GM23338 (cell line): ENCODE results near the gene CYP19A1. TPM values are rescaled to one million over a fixed set of nuclear protein-coding genes. Genes with fewer than 3 reads are reported as not detected.

Source experiments
- ATAC-seq: fragments of 200-7000 bp; cut with Tn5 transposase; 3 replicates; pipeline ENCODE4 v1.9.1; 2020
- DNase-seq: peaks from one replicate; pipeline ENCODE4 v3.0.0-alpha.2; 2015; ENCODE audit warnings: low spot score
- H2AFZ ChIP-seq: fragments of 200-600 bp; sonication (generic); 2 replicates; pipeline ENCODE4 v1.8.0; 2016; ENCODE audit warnings: antibody characterized with exemption, mild to moderate bottlenecking, moderate library complexity
- H3F3A ChIP-seq: fragments of 200-600 bp; sonication (generic); replicated peaks from 2 replicates; pipeline ENCODE4 v1.8.0; 2017; ENCODE audit warnings: antibody characterized with exemption, mixed run types, low read depth
- H3K27ac ChIP-seq: fragments of 200-600 bp; sonication (generic); 2 replicates; pipeline ENCODE4 v1.6.1; 2016; ENCODE audit warnings: low read depth
- H3K27me3 ChIP-seq: fragments of 200-600 bp; sonication (generic); 2 replicates; pipeline ENCODE4 v1.8.0; 2016; ENCODE audit warnings: mild to moderate bottlenecking, mixed run types, moderate library complexity; ENCODE audit not compliant: insufficient read depth
- H3K36me3 ChIP-seq: fragments of 200-600 bp; sonication (generic); 2 replicates; pipeline ENCODE4 v1.8.0; 2016; ENCODE audit warnings: mild to moderate bottlenecking; ENCODE audit not compliant: insufficient read depth
- H3K4me1 ChIP-seq: fragments of 200-600 bp; sonication (generic); 2 replicates; pipeline ENCODE4 v1.8.0; 2016; ENCODE audit warnings: mild to moderate bottlenecking, moderate library complexity; ENCODE audit not compliant: insufficient read depth
- H3K4me2 ChIP-seq: fragments of 200-600 bp; sonication (generic); 2 replicates; pipeline ENCODE4 v1.7.1; 2017; ENCODE audit warnings: mixed run types
- H3K4me3 ChIP-seq: fragments of 200-600 bp; sonication (generic); 2 replicates; pipeline ENCODE4 v1.6.1; 2016; ENCODE audit warnings: mixed run types
- H3K79me2 ChIP-seq: fragments of 200-600 bp; sonication (generic); replicated peaks from 2 replicates; pipeline ENCODE4 v1.8.0; 2017; ENCODE audit warnings: mild to moderate bottlenecking; ENCODE audit not compliant: insufficient read depth
- H3K9me2 ChIP-seq: fragments of 200-600 bp; sonication (generic); 2 replicates; pipeline ENCODE4 v1.8.0; 2017; ENCODE audit not compliant: insufficient read depth
- H4K20me1 ChIP-seq: fragments of 200-600 bp; sonication (generic); replicated peaks from 2 replicates; pipeline ENCODE4 v1.8.0; 2017; ENCODE audit warnings: mild to moderate bottlenecking; ENCODE audit not compliant: insufficient read depth
- H3K27ac Mint-ChIP-seq: 2 replicates; pipeline ENCODE4 v1.8.0; 2020; ENCODE audit warnings: inconsistent platforms, mild to moderate bottlenecking, moderate library complexity, mixed read lengths
- H3K27me3 Mint-ChIP-seq: 3 replicates; pipeline ENCODE4 v1.8.0; 2022; ENCODE audit warnings: low read depth, mild to moderate bottlenecking, moderate library complexity, mixed read lengths, inconsistent platforms; ENCODE audit not compliant: insufficient read depth, poor library complexity
- H3K36me3 Mint-ChIP-seq: 3 replicates; pipeline ENCODE4 v1.8.0; 2021; ENCODE audit warnings: low read depth, mild to moderate bottlenecking, inconsistent platforms, moderate library complexity, mixed read lengths
- H3K4me1 Mint-ChIP-seq: 3 replicates; pipeline ENCODE4 v1.8.0; 2020; ENCODE audit warnings: mild to moderate bottlenecking, inconsistent platforms, mixed read lengths
- H3K4me3 Mint-ChIP-seq: 3 replicates; pipeline ENCODE4 v1.8.0; 2021; ENCODE audit warnings: moderate library complexity, mild to moderate bottlenecking, inconsistent platforms, mixed read lengths
- H3K9me3 Mint-ChIP-seq: 3 replicates; pipeline ENCODE4 v1.8.0; 2020; ENCODE audit warnings: moderate library complexity, mild to moderate bottlenecking, inconsistent platforms, mixed read lengths
- CREB1 ChIP-seq: fragments of 250-450 bp; sonication (Bioruptor Pico); IDR thresholded peaks from 2 replicates; pipeline ENCODE4 v1.5.0; 2020; ENCODE audit warnings: low read depth, mild to moderate bottlenecking, moderate library complexity
- CTCF ChIP-seq, 2 experiments: fragments of 200-600 bp in 1 of 2; sonication (generic) in 1 of 2; conservative IDR thresholded peaks; 2 replicates each; pipeline versions ENCODE4 v1.5.1 to v1.6.1; 2016 to 2017; ENCODE audit warnings: antibody characterized with exemption in 2 of 2, low read depth in 2 of 2, mild to moderate bottlenecking in 2 of 2, moderate library complexity in 1 of 2
- ETS1 ChIP-seq: IDR thresholded peaks from 2 replicates; pipeline ENCODE4 v1.6.1; 2016; ENCODE audit warnings: antibody characterized with exemption
- EZH2 ChIP-seq: fragments of 200-600 bp; sonication (generic); IDR thresholded peaks from one replicate; pipeline ENCODE4 v1.8.0; 2017; ENCODE audit warnings: antibody characterized with exemption, mild to moderate bottlenecking, low read depth; ENCODE audit not compliant: unreplicated experiment
- EZH2phosphoT487 ChIP-seq: fragments of 200-600 bp; sonication (generic); IDR thresholded peaks from one replicate; pipeline ENCODE4 v1.8.1; 2018; ENCODE audit warnings: antibody characterized with exemption; ENCODE audit not compliant: unreplicated experiment
- JUNB ChIP-seq: IDR thresholded peaks from one replicate; pipeline ENCODE4 v1.6.1; 2016; ENCODE audit warnings: antibody characterized with exemption; ENCODE audit not compliant: unreplicated experiment
- NANOG ChIP-seq: IDR thresholded peaks from 2 replicates; pipeline ENCODE4 v1.6.1; 2016; ENCODE audit warnings: antibody characterized with exemption, borderline replicate concordance
- POLR2AphosphoS5 ChIP-seq: IDR thresholded peaks from 2 replicates; pipeline ENCODE4 v1.6.1; 2016; ENCODE audit warnings: antibody characterized with exemption, low read depth
- REST ChIP-seq: IDR thresholded peaks from one replicate; pipeline ENCODE4 v1.6.1; 2018; ENCODE audit warnings: antibody characterized with exemption; ENCODE audit not compliant: unreplicated experiment
- STAT1 ChIP-seq: IDR thresholded peaks from one replicate; pipeline ENCODE4 v1.6.1; 2016; ENCODE audit warnings: antibody characterized with exemption; ENCODE audit not compliant: unreplicated experiment
- ZNF114 ChIP-seq: fragments of 250-450 bp; sonication (Bioruptor Pico); IDR thresholded peaks from 2 replicates; pipeline ENCODE4 v1.5.0; 2020; ENCODE audit warnings: mild to moderate bottlenecking, moderate library complexity
- ZNF331 ChIP-seq: fragments of 250-450 bp; sonication (Bioruptor Pico); IDR thresholded peaks from 2 replicates; pipeline ENCODE4 v1.5.0; 2020; ENCODE audit warnings: low read depth, mild to moderate bottlenecking, moderate library complexity
- ZNF462 ChIP-seq: fragments of 250-450 bp; sonication (Bioruptor Pico); IDR thresholded peaks from 2 replicates; pipeline ENCODE4 v1.5.0; 2020; ENCODE audit warnings: mild to moderate bottlenecking, moderate library complexity
- polyA plus RNA-seq: library from polyadenylated mRNA; unstranded; fragments of >200 nt; fragmentation: Nextera tagmentation; extraction: Ambion mirVana; gene quantifications from 2 replicates; pipeline ENCODE4 v1.2.1, GENCODE V29; 2016
- total RNA-seq: library from RNA; depleted of rRNA; stranded (reverse); fragments of >200 nt; shearing (Covaris generic); gene quantifications from 2 replicates; pipeline ENCODE4 v1.2.3, GENCODE V29; 2014

The CYP19A1 gene
- total and polyA plus RNA-seq, 2 experiments from 2014 or later, result 0.42 TPM; not detected in 1

- Mint-ChIP-seq H3K36me3 (no peaks in the 10 kb centered on the region), H3K27me3 (no peaks in the 10 kb centered on the region), H3K27ac (no peak overlapping the region), H3K4me1 (peaks cover 9% of the 10 kb centered on the region; the same call in 2 of the 3 replicates), H3K9me3 (no peaks in the 10 kb centered on the region), H3K4me3 (no peak overlapping the region)
- DNase-seq (no peak), ATAC-seq (no peak)
- Histone ChIP-seq H3K36me3 (no peaks in the 10 kb centered on the region), H3K4me2 (no peak overlapping the region), H3K4me1 (no peaks in the 10 kb centered on the region), H3K27me3 (no peaks in the 10 kb centered on the region), H4K20me1 (no peaks in the 10 kb centered on the region), H3F3A (no peaks in the 10 kb centered on the region), H3K27ac (no peak overlapping the region), H3K79me2 (no peaks in the 10 kb centered on the region), H2AFZ (0 out of 2 replicates have a peak overlapping the region, but pooled peaks have one; percentile 52), H3K4me3 (no peak overlapping the region), H3K9me2 (peaks cover 4% of the 10 kb centered on the region)
- TF ChIP-seq REST, result no peak
- no peak for TF ChIP-seq ETS1
- TF ChIP-seq NANOG, result no peak
- TF ChIP-seq ZNF462, result no peak
- no peak for TF ChIP-seq ZNF331 (CRISPR knock-in tag)
- TF ChIP-seq CREB1, result no peak
- no peak for TF ChIP-seq POLR2AphosphoS5
- TF ChIP-seq CTCF (conservative IDR thresholded peaks at IDR 0.05; ENCODE audit: low read depth in 2 of 2), result no peak
- no peak for TF ChIP-seq EZH2phosphoT487
- TF ChIP-seq STAT1, result no peak
- TF ChIP-seq ZNF114 (CRISPR knock-in tag), result no peak
- TF ChIP-seq JUNB, result no peak
- TF ChIP-seq EZH2, result no peak
Measured at GRCh38 chr15:51323749-51324148, 14.6 kb downstream of the CYP19A1 start.
